K562 (cell line): ENCODE measurements around the gene MPIG6B. TPM values are rescaled to one million over a fixed set of nuclear protein-coding genes. Genes with fewer than 3 reads are reported as not detected.

Experiments
- ATAC-seq: fragments of 200-7000 bp; cut with Tn5 transposase; 3 replicates; pipeline ENCODE4 v1.9.1; 2020; ENCODE audit warnings: moderate library complexity
- BruUV-seq: library from RNA; stranded (reverse); fragments of 400-500 nt; replicated peaks from 2 replicates; lab custom pipeline; 2021; lab: Mats Ljungman, UMichigan
- CTCF ChIA-PET: fragments of 300-600 bp; formaldehyde crosslinking; extraction: SDS; loops from one replicate; lab custom pipeline; 2021; ENCODE audit warnings: low intra/inter-chr PET ratio; lab: Yijun Ruan, JAX
- POLR2A ChIA-PET: fragments of 300-600, 350-650 bp; sonication (Branson Sonifier 250); formaldehyde crosslinking; extraction: SDS; loops from one replicate; lab custom pipeline; 2021; ENCODE audit warnings: antibody characterized with exemption, inconsistent platforms; lab: Yijun Ruan, JAX
- DNase-seq, 4 experiments: peaks; one replicate each; pipeline versions ENCODE4 v3.0.0 to v3.0.0-alpha.2; 2011 to 2018; ENCODE audit warnings: low spot score in 3 of 4, mixed read lengths in 3 of 4; ENCODE audit errors: extremely low read depth in 1 of 4
- FAIRE-seq: peaks from 2 replicates; lab custom pipeline; 2011; peaks lifted over from hg19 to GRCh38; lab: Jason Lieb, UNC
- H2AFZ ChIP-seq: 2 replicates; pipeline ENCODE4 v1.6.0; 2011; ENCODE audit warnings: low read depth, low read length, control low read depth, inconsistent platforms
- H3K27ac ChIP-seq: fragments of 200-600 bp; 3 replicates; pipeline ENCODE4 v1.8.0; 2011; ENCODE audit warnings: low read depth, mild to moderate bottlenecking, control low read depth, inconsistent platforms, low read length, moderate library complexity, mixed read lengths; ENCODE audit errors: extremely low read depth
- H3K27me3 ChIP-seq, 2 experiments: fragments of 300-600 bp in 1 of 2; 2 replicates in 1 of 2; 3 replicates in 1 of 2; pipeline versions ENCODE4 v1.6.0 to v1.8.0; 2011; ENCODE audit warnings: inconsistent platforms in 2 of 2, low read length in 2 of 2, mild to moderate bottlenecking in 1 of 2, mixed read lengths in 1 of 2, moderate library complexity in 1 of 2; ENCODE audit not compliant: control insufficient read depth in 2 of 2, insufficient read depth in 2 of 2
- H3K36me3 ChIP-seq: fragments of 300-600 bp; 3 replicates; pipeline ENCODE4 v1.8.0; 2011; ENCODE audit warnings: mild to moderate bottlenecking, low read length, inconsistent platforms; ENCODE audit not compliant: control insufficient read depth, insufficient read depth
- H3K4me1 ChIP-seq, 2 experiments: fragments of 200-600 bp in 1 of 2; replicated peaks in 1 of 2; 2 replicates in 1 of 2; 3 replicates in 1 of 2; pipeline versions ENCODE4 v1.5.1 to v1.8.0; 2011; ENCODE audit warnings: inconsistent platforms in 2 of 2, low read length in 2 of 2, mild to moderate bottlenecking in 1 of 2, mixed read lengths in 1 of 2, moderate library complexity in 1 of 2; ENCODE audit not compliant: control insufficient read depth in 2 of 2, insufficient read depth in 2 of 2
- H3K4me2 ChIP-seq: 2 replicates; pipeline ENCODE4 v1.6.1; 2011; ENCODE audit warnings: low read length, control low read depth, inconsistent platforms, mixed read lengths; ENCODE audit not compliant: insufficient read depth
- H3K4me3 ChIP-seq: fragments of 200-600 bp; sonication (generic), shearing (Covaris generic); 2 replicates; pipeline ENCODE4 v1.5.1; 2016; ENCODE audit warnings: control low read depth, inconsistent platforms
- H3K79me2 ChIP-seq: fragments of 200-600 bp; 3 replicates; pipeline ENCODE4 v1.8.0; 2011; ENCODE audit warnings: low read length, inconsistent platforms; ENCODE audit not compliant: control insufficient read depth, insufficient read depth
- H3K9ac ChIP-seq, 2 experiments: 2 replicates each; pipeline versions ENCODE4 v1.6.0 to v1.6.1; 2011; ENCODE audit warnings: low read depth in 2 of 2, low read length in 2 of 2, control low read depth in 1 of 2, inconsistent platforms in 1 of 2, mild to moderate bottlenecking in 1 of 2, mixed read lengths in 1 of 2; ENCODE audit not compliant: insufficient read depth in 1 of 2
- H3K9me1 ChIP-seq: one replicate; pipeline ENCODE4 v1.6.0; 2011; ENCODE audit warnings: inconsistent platforms, mild to moderate bottlenecking, low read length, moderate library complexity; ENCODE audit not compliant: control insufficient read depth, insufficient read depth
- H3K9me3 ChIP-seq: replicated peaks from 2 replicates; pipeline ENCODE4 v1.5.1; 2011; ENCODE audit warnings: low read depth, low read length, inconsistent platforms; ENCODE audit not compliant: control insufficient read depth, insufficient read depth
- H4K20me1 ChIP-seq: replicated peaks from 2 replicates; pipeline ENCODE4 v1.6.1; 2011; ENCODE audit warnings: low read length, inconsistent platforms, mixed read lengths; ENCODE audit not compliant: control insufficient read depth, insufficient read depth
- FOXP1 ChIP-seq: sonication (generic); formaldehyde crosslinking; IDR thresholded peaks from 2 replicates; pipeline ENCODE4 v1.8.0; 2022; ENCODE audit warnings: mild to moderate bottlenecking, missing genetic modification reagents
- MEIS2 ChIP-seq: fragments of 450-650 bp; IDR thresholded peaks from 2 replicates; pipeline ENCODE4 v1.6.1; 2014; ENCODE audit warnings: mild to moderate bottlenecking; ENCODE audit not compliant: partially characterized antibody
- NFIX ChIP-seq: fragments of 250-450 bp; sonication (Bioruptor Pico); IDR thresholded peaks from 2 replicates; pipeline ENCODE4 v1.4.0; 2020; ENCODE audit warnings: low read depth, mild to moderate bottlenecking, moderate library complexity
- PHF8 ChIP-seq: fragments of 200-600 bp; sonication (generic); IDR thresholded peaks from 2 replicates; pipeline ENCODE4 v1.6.1; 2012; ENCODE audit warnings: mixed run types, mild to moderate bottlenecking, inconsistent platforms, low read length, moderate library complexity, borderline replicate concordance
- POLR2B ChIP-seq: fragments of 450-650 bp; IDR thresholded peaks from 2 replicates; pipeline ENCODE4 v1.6.1; 2018; ENCODE audit warnings: low read depth; ENCODE audit not compliant: partially characterized antibody
- RBFOX2 ChIP-seq: fragments of 200-400 bp; formaldehyde crosslinking; IDR thresholded peaks from 2 replicates; pipeline ENCODE4 v1.6.1; 2017; ENCODE audit warnings: low read depth, mild to moderate bottlenecking, low read length, moderate library complexity
- RCOR1 ChIP-seq, 2 experiments: IDR thresholded peaks; 2 replicates each; pipeline ENCODE4 v1.6.1; 2012; ENCODE audit warnings: low read depth in 2 of 2, low read length in 2 of 2, borderline replicate concordance in 1 of 2, improper control_type of control experiment in 1 of 2
- ZBTB26 ChIP-seq: fragments of 450-650 bp; formaldehyde crosslinking; IDR thresholded peaks from 2 replicates; pipeline ENCODE4 v1.4.0; 2022; ENCODE audit warnings: missing genetic modification characterization
- ZNF436 ChIP-seq: fragments of 250-450, 450-650 bp; sonication (Bioruptor Pico); formaldehyde crosslinking; IDR thresholded peaks from 2 replicates; pipeline ENCODE4 v1.7.0; 2020; ENCODE audit warnings: mild to moderate bottlenecking
- WGBS: fragments of 100-300 bp; shearing (Covaris generic); methylation state at CpG from one replicate; pipeline ENCODE4 v1.1.6; 2016; ENCODE audit warnings: low coverage, mixed read lengths; ENCODE audit not compliant: insufficient coverage; ENCODE audit errors: missing lambda C conversion rate; 5-methylcytosine and 5-hydroxymethylcytosine counted together
- in situ Hi-C: fragments of 300-500 bp; cut with MboI; formaldehyde crosslinking; loops from 4 replicates; pipeline ENCODE4 v1.15.0; 2018; ENCODE audit warnings: inconsistent platforms, mixed read lengths
- intact Hi-C: fragments of 100-400 bp; cut with micrococcal nuclease; formaldehyde crosslinking; loops from 2 replicates; pipeline ENCODE4 v1.14.2; 2022
- polyA plus RNA-seq, 8 experiments: library from polyadenylated mRNA; depleted of rRNA in 4 of 8; stranded (reverse) in 5 of 8; unstranded in 3 of 8; fragments of >200 nt; fragmentation: Nextera tagmentation in 2 of 8; fragmentation: Illumina TruSeq in 1 of 8; extraction: Ambion mirVana in 2 of 8; extraction: Trizol in 1 of 8; gene quantifications; 2 replicates each; pipeline versions ENCODE4 v1.2.1 to v1.2.3, GENCODE V29; 2011 to 2014; ENCODE audit warnings: inconsistent platforms in 1 of 8, missing spikeins in 1 of 8
- total RNA-seq, 7 experiments: library from RNA; depleted of rRNA in 6 of 7; stranded (reverse); fragments of >200 nt in 6 of 7; fragmentation: Illumina TruSeq in 2 of 7; extraction: Trizol in 2 of 7; gene quantifications; 2 replicates each; pipeline versions ENCODE4 v1.2.1 to v1.2.3, GENCODE V29; 2011 to 2021; ENCODE audit warnings: low replicate concordance in 1 of 7

Gene MPIG6B
- total and polyA plus RNA-seq, 9 of the 15 experiments (the other 6 are each of a cell fraction or from before 2014, with no cell fraction given): 0.11 to 1.2 (median 0.28) TPM; not detected in 1

GRCh38 chr6:31742894-31743293 lies 19.7 kb downstream of the MPIG6B start:
- BruUV-seq: no TSS peak
- DNase-seq (no peak), FAIRE-seq (no peak), ATAC-seq (no peak)
- H3K4me3 ChIP-seq: no peak overlapping the region
- POLR2A ChIA-PET: interaction anchor here (0.9 to 8.4 kb wide), 4 partner anchors 15 to 85 kb away, joined by 3 to 85 read pairs (median 4); partner anchors contain the start of gene HSPA1B
- H3K79me2 ChIP-seq: peaks cover 41% of the 10 kb centered on the region
- peaks cover 42 to 45% of the 10 kb centered on the region in 2 experiments for H3K4me1 ChIP-seq
- H3K27me3 ChIP-seq: no peaks in the 10 kb centered on the region
- 45% methylated on average over 3 of the region's 3 CpGs for WGBS
- in situ Hi-C loops (no loop called here), intact Hi-C loops (no loop called here)
- no peaks in the 10 kb centered on the region for H3K9me1 ChIP-seq
- H3K36me3 ChIP-seq: peaks cover 61% of the 10 kb centered on the region
- H3K9me3 ChIP-seq: no peaks in the 10 kb centered on the region
- TF ChIP-seq RCOR1 (IDR thresholded peaks at IDR 0.05; ENCODE audit: borderline replicate concordance in 1 of 2, low read depth in 2 of 2, low read length in 2 of 2) (0 out of 4 replicates have a peak, but pooled peaks of 1 of the 2 experiments have one; percentile 26), ZNF436 (CRISPR knock-in tag) (no peak), MEIS2 (no peak), PHF8 (no peak), NFIX (CRISPR knock-in tag) (no peak), FOXP1 (CRISPR knock-in tag) (0 out of 2 replicates have a peak, but pooled peaks have one; percentile 16), POLR2B (peak; percentile 15), ZBTB26 (CRISPR knock-in tag) (0 out of 2 replicates have a peak, but pooled peaks have one; percentile 54), RBFOX2 (0 out of 2 replicates have a peak, but pooled peaks have one; percentile 17)
- H4K20me1 ChIP-seq: no peaks in the 10 kb centered on the region
- CTCF ChIA-PET: no interaction called here
- H3K27ac ChIP-seq: peak overlapping the region; percentile 14; the same call in 1 of the 3 replicates
- H3K9ac ChIP-seq: peak overlapping the region; percentile 10 to 26; a peak in 3 of 4 replicates
- no peak overlapping the region for H3K4me2 ChIP-seq
- H2AFZ ChIP-seq: no peak overlapping the region
